Measurements from ENCODE around the gene ACSM2B. TPM values are rescaled to one million over a fixed set of nuclear protein-coding genes. Genes with fewer than 3 reads are reported as not detected.

Gene ACSM2B
- total and polyA plus RNA-seq, 8 donors: 0.58 to 1.8 (median 0.90) TPM; not detected in 2

GRCh38 chr16:20612551-20613480, 36.6 kb upstream of the ACSM2B start:
- DNase-seq: peak in 3 of 4 donors; percentile 76 to 86 (median 83)
- H3K27me3 ChIP-seq: no peaks in the 10 kb centered on the region
- H3K27ac ChIP-seq: peak overlapping the region in 1 of 2 donors; percentile 67
- H3K4me1 ChIP-seq: peaks cover 2 to 4% of the 10 kb centered on the region in 2 donors
- H3K36me3 ChIP-seq: no peaks in the 10 kb centered on the region
- intact Hi-C loops (cut with DNase I): no loop called here
- H3K9me3 ChIP-seq: no peaks in the 10 kb centered on the region
- H3K4me3 ChIP-seq: no peak overlapping the region
- TF ChIP-seq CTCF (IDR thresholded peaks at IDR 0.05): no peak
- ATAC-seq: peak; percentile 52

- no peaks in the 10 kb centered on the region for H3K36me3 ChIP-seq
- no peaks in the 10 kb centered on the region for H3K27me3 ChIP-seq
- H3K27ac ChIP-seq: peak overlapping the region in 1 of 2 donors; percentile 67
- peaks cover 2 to 4% of the 10 kb centered on the region in 2 donors for H3K4me1 ChIP-seq
- DNase-seq (peak in 2 of 4 donors; percentile 66 to 69), ATAC-seq (peak; percentile 3)
- TF ChIP-seq CTCF (IDR thresholded peaks at IDR 0.05): no peak
- H3K4me3 ChIP-seq: no peak overlapping the region
- intact Hi-C loops (cut with DNase I): no loop called here
- H3K9me3 ChIP-seq: no peaks in the 10 kb centered on the region
These were observed 35.9 kb upstream of the ACSM2B start for GRCh38 chr16:20611975-20612481.

GRCh38 chr16:20611350-20611902, 35.3 kb upstream of the ACSM2B start:
- intact Hi-C loops (cut with DNase I): no loop called here
- Histone ChIP-seq H3K27ac (peak overlapping the region in 1 of 2 donors; percentile 19), H3K27me3 (no peaks in the 10 kb centered on the region), H3K9me3 (no peaks in the 10 kb centered on the region), H3K36me3 (no peaks in the 10 kb centered on the region), H3K4me3 (no peak overlapping the region), H3K4me1 (peaks cover 2 to 4% of the 10 kb centered on the region in 2 donors)
- ATAC-seq (peak; percentile 15), DNase-seq (peak in 2 of 4 donors; percentile 59 to 63)
- TF ChIP-seq CTCF (IDR thresholded peaks at IDR 0.05): no peak

- intact Hi-C loops (cut with DNase I): no loop called here
- peak overlapping the region in 1 of 2 donors; percentile 19 for H3K27ac ChIP-seq
- DNase-seq (no peak), ATAC-seq (no peak)
- H3K36me3 ChIP-seq: no peaks in the 10 kb centered on the region
- H3K27me3 ChIP-seq: no peaks in the 10 kb centered on the region
- TF ChIP-seq CTCF (IDR thresholded peaks at IDR 0.05): no peak
- H3K4me3 ChIP-seq: no peak overlapping the region
- H3K9me3 ChIP-seq: no peaks in the 10 kb centered on the region
- peaks cover 2 to 4% of the 10 kb centered on the region in 2 donors for H3K4me1 ChIP-seq
These were observed 34.8 kb upstream of the ACSM2B start for GRCh38 chr16:20610892-20611349.

All from left lung (tissue), 10 donors.